H1 (cell line): Measurements from ENCODE around the gene WRAP73. TPM values are rescaled to one million over a fixed set of nuclear protein-coding genes. Genes with fewer than 3 reads are reported as not detected.

Source experiments
- CTCF ChIA-PET: fragments of 300-600 bp; sonication (Branson Sonifier 250); formaldehyde crosslinking; loops from one replicate; lab custom pipeline; 2021; ENCODE audit not compliant: partially characterized antibody; lab: Charles Lee
- POLR2A ChIA-PET: fragments of 300-600 bp; sonication (Branson Sonifier 250); formaldehyde crosslinking; loops from one replicate; lab custom pipeline; 2021; ENCODE audit warnings: inconsistent platforms; ENCODE audit not compliant: partially characterized antibody; lab: Charles Lee
- DNase-seq, 2 experiments: peaks; one replicate each; pipeline versions ENCODE4 v3.0.0 to v3.0.0-alpha.2; 2010 to 2022; ENCODE audit warnings: low spot score in 2 of 2, low read depth in 1 of 2, mixed read lengths in 1 of 2
- FAIRE-seq: peaks from 2 replicates; lab custom pipeline; 2011; peaks lifted over from hg19 to GRCh38; lab: Jason Lieb, UNC
- H2AFZ ChIP-seq: 2 replicates; pipeline ENCODE4 v1.8.1; 2012; ENCODE audit warnings: low read length, inconsistent platforms
- H2AK5ac ChIP-seq: 2 replicates; pipeline ENCODE4 v1.6.1; 2013; ENCODE audit warnings: low read depth, low read length
- H2BK120ac ChIP-seq: replicated peaks from 2 replicates; pipeline ENCODE3; 2013; ENCODE audit warnings: low read depth, low read length, inconsistent platforms
- H2BK12ac ChIP-seq: 2 replicates; pipeline ENCODE4 v1.6.1; 2013; ENCODE audit warnings: low read depth, low read length
- H2BK15ac ChIP-seq: 2 replicates; pipeline ENCODE4 v1.6.1; 2013; ENCODE audit warnings: low read length
- H2BK20ac ChIP-seq: 2 replicates; pipeline ENCODE4 v1.6.1; 2013; ENCODE audit warnings: low read length
- H2BK5ac ChIP-seq: 2 replicates; pipeline ENCODE4 v1.6.1; 2013; ENCODE audit warnings: low read depth, low read length
- H3K14ac ChIP-seq: 2 replicates; pipeline ENCODE4 v1.6.1; 2013; ENCODE audit warnings: inconsistent platforms; ENCODE audit not compliant: insufficient read length
- H3K18ac ChIP-seq: 2 replicates; pipeline ENCODE4 v1.6.1; 2013; ENCODE audit warnings: low read length; ENCODE audit errors: extremely low read depth
- H3K23ac ChIP-seq: 2 replicates; pipeline ENCODE4 v1.6.1; 2013; ENCODE audit warnings: inconsistent platforms; ENCODE audit not compliant: insufficient read length
- H3K23me2 ChIP-seq: 2 replicates; pipeline ENCODE4 v1.6.1; 2013; ENCODE audit warnings: low read depth, low read length
- H3K27ac ChIP-seq: 2 replicates; pipeline ENCODE4 v1.6.1; 2011; ENCODE audit warnings: low read depth, low read length, inconsistent platforms
- H3K27me3 ChIP-seq, 4 experiments: replicated peaks in 1 of 4; 1 replicate in 1 of 4; 2 replicates in 3 of 4; pipeline versions ENCODE4 v1.6.1 to v1.8.1; 2011 to 2013; ENCODE audit warnings: low read length in 3 of 4, mild to moderate bottlenecking in 3 of 4, inconsistent platforms in 2 of 4, mixed read lengths in 2 of 4, moderate library complexity in 1 of 4; ENCODE audit not compliant: control insufficient read depth in 3 of 4, insufficient read depth in 3 of 4; ENCODE audit errors: extremely low read depth in 1 of 4
- H3K36me3 ChIP-seq, 4 experiments: 2 replicates each; pipeline versions ENCODE4 v1.6.1 to v1.8.1; 2011 to 2013; ENCODE audit warnings: mild to moderate bottlenecking in 4 of 4, low read length in 3 of 4, moderate library complexity in 2 of 4, control low read depth in 1 of 4, inconsistent platforms in 1 of 4; ENCODE audit not compliant: insufficient read depth in 4 of 4, control insufficient read depth in 2 of 4
- H3K4ac ChIP-seq: replicated peaks from 2 replicates; pipeline ENCODE3; 2013; ENCODE audit warnings: low read length, low read depth, mixed read lengths, inconsistent platforms; ENCODE audit not compliant: insufficient read length
- H3K4me1 ChIP-seq, 4 experiments: replicated peaks in 1 of 4; 1 replicate in 1 of 4; 2 replicates in 3 of 4; pipeline versions ENCODE4 v1.6.1 to v1.8.1; 2011 to 2013; ENCODE audit warnings: low read length in 3 of 4, inconsistent platforms in 2 of 4, mixed read lengths in 1 of 4; ENCODE audit not compliant: insufficient read depth in 4 of 4, control insufficient read depth in 3 of 4
- H3K4me2 ChIP-seq, 2 experiments: 2 replicates each; pipeline versions ENCODE4 v1.6.1 to v1.8.1; 2011 to 2013; ENCODE audit warnings: low read depth in 2 of 2, low read length in 2 of 2, control low read depth in 1 of 2, inconsistent platforms in 1 of 2, mild to moderate bottlenecking in 1 of 2; ENCODE audit not compliant: insufficient read depth in 1 of 2
- H3K4me3 ChIP-seq, 4 experiments: fragments of 200-600, 300-600 bp in 1 of 4; sonication (generic), shearing (Covaris generic), sonication (Bioruptor Twin) in 1 of 4; 2 replicates each; pipeline versions ENCODE4 v1.5.1 to v1.8.1; 2011 to 2016; ENCODE audit warnings: low read length in 4 of 4, low read depth in 3 of 4, control low read depth in 2 of 4, inconsistent platforms in 2 of 4, mild to moderate bottlenecking in 2 of 4, mixed read lengths in 1 of 4, moderate library complexity in 1 of 4; ENCODE audit not compliant: insufficient read depth in 2 of 4; ENCODE audit errors: extremely low read depth in 1 of 4
- H3K56ac ChIP-seq: replicated peaks from 2 replicates; pipeline ENCODE3; 2013; ENCODE audit warnings: low read depth, mild to moderate bottlenecking, mixed read lengths, low read length, inconsistent platforms; ENCODE audit not compliant: insufficient read length
- H3K79me1 ChIP-seq: 2 replicates; pipeline ENCODE4 v1.6.1; 2013; ENCODE audit warnings: low read depth, low read length, control low read depth
- H3K79me2 ChIP-seq, 2 experiments: 2 replicates each; pipeline versions ENCODE4 v1.6.1 to v1.8.1; 2012 to 2013; ENCODE audit warnings: low read length in 2 of 2, mild to moderate bottlenecking in 2 of 2, inconsistent platforms in 1 of 2; ENCODE audit not compliant: insufficient read depth in 2 of 2, control insufficient read depth in 1 of 2
- H3K9ac ChIP-seq, 4 experiments: replicated peaks in 1 of 4; 1 replicate in 1 of 4; 2 replicates in 3 of 4; pipeline versions ENCODE4 v1.6.1 to v1.8.1; 2011 to 2013; ENCODE audit warnings: low read depth in 3 of 4, low read length in 3 of 4, control low read depth in 2 of 4, mild to moderate bottlenecking in 2 of 4, moderate library complexity in 2 of 4, inconsistent platforms in 1 of 4; ENCODE audit errors: extremely low read depth in 1 of 4
- H3K9me3 ChIP-seq, 2 experiments: 2 replicates each; pipeline versions ENCODE4 v1.6.1 to v1.8.1; 2012 to 2013; ENCODE audit warnings: mild to moderate bottlenecking in 2 of 2, moderate library complexity in 2 of 2, control low read depth in 1 of 2, inconsistent platforms in 1 of 2, low read depth in 1 of 2, low read length in 1 of 2, mixed read lengths in 1 of 2; ENCODE audit not compliant: insufficient read depth in 2 of 2
- H4K20me1 ChIP-seq, 2 experiments: replicated peaks in 1 of 2; 2 replicates each; pipeline versions ENCODE3 to v1.8.1; 2011 to 2013; ENCODE audit warnings: inconsistent platforms in 2 of 2, low read length in 2 of 2, mild to moderate bottlenecking in 1 of 2; ENCODE audit not compliant: insufficient read depth in 2 of 2, control insufficient read depth in 1 of 2
- H4K5ac ChIP-seq: 2 replicates; pipeline ENCODE4 v1.6.1; 2013; ENCODE audit warnings: low read length, low read depth, mixed read lengths, inconsistent platforms; ENCODE audit not compliant: insufficient read length
- H4K8ac ChIP-seq: 2 replicates; pipeline ENCODE4 v1.8.0; 2013; ENCODE audit warnings: mild to moderate bottlenecking, moderate library complexity, low read length, inconsistent platforms; ENCODE audit not compliant: insufficient read depth; ENCODE audit errors: extremely low read depth
- H4K91ac ChIP-seq: replicated peaks from 2 replicates; pipeline ENCODE3; 2013; ENCODE audit warnings: low read length, mixed read lengths, inconsistent platforms; ENCODE audit not compliant: insufficient read length
- BCL11A ChIP-seq, 2 experiments: IDR thresholded peaks; one replicate each; pipeline ENCODE4 v1.6.1; 2011; ENCODE audit warnings: low read depth in 2 of 2, low read length in 2 of 2, mild to moderate bottlenecking in 2 of 2
- GABPA ChIP-seq: IDR thresholded peaks from 2 replicates; pipeline ENCODE4 v1.6.1; 2011; ENCODE audit warnings: mild to moderate bottlenecking, low read length, moderate library complexity, borderline replicate concordance; ENCODE audit not compliant: insufficient read depth
- POLR2AphosphoS5 ChIP-seq: IDR thresholded peaks from 2 replicates; pipeline ENCODE4 v1.6.1; 2011; ENCODE audit warnings: low read depth, low read length
- SP4 ChIP-seq: IDR thresholded peaks from 2 replicates; pipeline ENCODE4 v1.6.1; 2012; ENCODE audit warnings: low read length, inconsistent platforms
- WGBS, 2 experiments: shearing (Covaris generic) in 1 of 2; methylation state at CpG; one replicate each; pipeline versions ENCODE4 v1.1.6 to v1.1.7; 2013 to 2015; ENCODE audit warnings: low lambda C conversion rate in 2 of 2, mixed read lengths in 2 of 2, inconsistent platforms in 1 of 2, low coverage in 1 of 2, missing lambda C conversion rate in 1 of 2; ENCODE audit not compliant: insufficient replicate concordance in 2 of 2, insufficient coverage in 1 of 2, insufficient read length in 1 of 2; ENCODE audit errors: extremely low coverage in 1 of 2, missing lambda C conversion rate in 1 of 2; 5-methylcytosine and 5-hydroxymethylcytosine counted together
- polyA plus RNA-seq, 7 experiments: library from polyadenylated mRNA; depleted of rRNA in 3 of 7; stranded (reverse) in 5 of 7; unstranded in 2 of 7; fragments of >200 nt in 5 of 7; fragments of 200-250 nt in 2 of 7; gene quantifications; 1 replicate in 5 of 7; 2 replicates in 1 of 7; 4 replicates in 1 of 7; pipeline versions ENCODE4 v1.2.1 to v1.2.3, GENCODE V29; 2011 to 2013; ENCODE audit warnings: missing spikeins in 2 of 7, mixed read lengths in 2 of 7
- total RNA-seq: library from RNA; stranded (reverse); fragmentation: NEBNext Ultra II Directional; extraction: Animal tissue kit (Norgen Biotek cat#: 25700); gene quantifications from 2 replicates; pipeline ENCODE4 v1.2.1, GENCODE V29; 2021

The WRAP73 gene
- total and polyA plus RNA-seq, 2 of the 8 experiments (the other 6 are each of a cell fraction or from before 2014, with no cell fraction given), result 30.3 to 50.7 TPM

- H3K27me3 ChIP-seq, result no peaks in the 10 kb centered on the region
- no peak overlapping the region for H3K4me2 ChIP-seq
- H3K79me1 ChIP-seq, result 0 out of 2 replicates have a peak, but pooled peaks cover 2% of the 10 kb centered on the region
- H2BK15ac ChIP-seq, result no peak overlapping the region
- H4K8ac ChIP-seq, result no peak overlapping the region
- H3K27ac ChIP-seq, result no peak overlapping the region
- H2BK20ac ChIP-seq, result no peak overlapping the region
- no peak overlapping the region for H3K56ac ChIP-seq
- H3K9me3 ChIP-seq, result no peaks in the 10 kb centered on the region
- DNase-seq, result no peak
- H4K5ac ChIP-seq, result no peak overlapping the region
- no peak overlapping the region for H2BK120ac ChIP-seq
- FAIRE-seq, result no peak
- peaks cover 0 to 34% (median 24%) of the 10 kb centered on the region in 4 experiments; a peak in 6 of 7 replicates for H3K4me1 ChIP-seq
- ChIA-PET POLR2A (interaction anchor here (1.1 to 1.7 kb wide), 2 partner anchors 16 to 18 kb away, joined by 3 to 9 read pairs; partner anchors contain the start of gene MEGF6), CTCF (interaction anchor here (5.6 to 9.7 kb wide), 3 partner anchors 13 to 30 kb away, joined by 39 to 132 read pairs (median 84); partner anchors contain the start of genes MEGF6 and TPRG1L)
- H2AFZ ChIP-seq, result no peak overlapping the region
- no peaks in the 10 kb centered on the region for H3K79me2 ChIP-seq
- no peak overlapping the region for H4K91ac ChIP-seq
- H3K18ac ChIP-seq, result no peak overlapping the region
- no peaks in the 10 kb centered on the region for H4K20me1 ChIP-seq
- no peaks in the 10 kb centered on the region for H3K23me2 ChIP-seq
- H2BK5ac ChIP-seq, result no peak overlapping the region
- WGBS, 2 experiments, result 89% methylated on average over 26 of the region's 31 CpGs; no CpG with 5 or more reads in 1 of the 2 experiments
- no peak overlapping the region for H3K23ac ChIP-seq
- no peak overlapping the region for H3K4me3 ChIP-seq
- no peak overlapping the region for H3K14ac ChIP-seq
- no peak overlapping the region for H2AK5ac ChIP-seq
- no peaks in the 10 kb centered on the region for H3K36me3 ChIP-seq
- H3K4ac ChIP-seq, result no peak overlapping the region
- H3K9ac ChIP-seq, result no peak overlapping the region
- H2BK12ac ChIP-seq, result no peak overlapping the region
- TF ChIP-seq SP4 (no peak), POLR2AphosphoS5 (no peak), BCL11A (IDR thresholded peaks at IDR 0.05; ENCODE audit: low read depth in 2 of 2, low read length in 2 of 2) (no peak), GABPA (no peak)
These were observed 55.1 kb downstream of the WRAP73 start for GRCh38 chr1:3594706-3595377.
